Mesenchymal stem cell (in vitro differentiated cells and primary cell): ENCODE results near the gene MCMBP.
A peak's percentile ranks its signal among the peaks of the same experiment; 100 is the strongest.

ENCODE experiments used
- DNase-seq: peaks from one replicate; pipeline ENCODE4 v3.0.0-alpha.2; 2013
- H2AFZ ChIP-seq: one replicate; pipeline ENCODE4 v1.6.1; 2013; ENCODE audit warnings: low read depth, mild to moderate bottlenecking, control low read depth, inconsistent platforms, low read length, moderate library complexity
- H2AK5ac ChIP-seq: 2 replicates; pipeline ENCODE4 v1.6.1; 2013; ENCODE audit warnings: low read length, moderate library complexity, mild to moderate bottlenecking, inconsistent platforms; ENCODE audit not compliant: severe bottlenecking
- H2BK120ac ChIP-seq: one replicate; pipeline ENCODE4 v1.6.1; 2013; ENCODE audit warnings: low read depth, mild to moderate bottlenecking, inconsistent platforms, low read length, moderate library complexity
- H2BK12ac ChIP-seq, 2 experiments: one replicate each; pipeline ENCODE4 v1.6.1; 2013; ENCODE audit warnings: inconsistent platforms in 2 of 2, low read length in 2 of 2, mild to moderate bottlenecking in 2 of 2, moderate library complexity in 2 of 2, control low read depth in 1 of 2
- H2BK15ac ChIP-seq: one replicate; pipeline ENCODE4 v1.6.1; 2013; ENCODE audit warnings: mild to moderate bottlenecking, low read depth, inconsistent platforms; ENCODE audit not compliant: poor library complexity, severe bottlenecking
- H2BK5ac ChIP-seq: 2 replicates; pipeline ENCODE4 v1.6.1; 2013; ENCODE audit warnings: low read depth, mild to moderate bottlenecking, low read length, control low read depth, inconsistent platforms; ENCODE audit not compliant: poor library complexity, severe bottlenecking
- H3K14ac ChIP-seq, 2 experiments: one replicate each; pipeline ENCODE4 v1.6.1; 2013; ENCODE audit warnings: inconsistent platforms in 2 of 2, low read length in 2 of 2, control low read depth in 1 of 2, mild to moderate bottlenecking in 1 of 2, moderate library complexity in 1 of 2
- H3K18ac ChIP-seq, 2 experiments: one replicate each; pipeline ENCODE4 v1.6.1; 2013; ENCODE audit warnings: inconsistent platforms in 2 of 2, low read length in 2 of 2, control low read depth in 1 of 2, low read depth in 1 of 2, mild to moderate bottlenecking in 1 of 2
- H3K23ac ChIP-seq, 2 experiments: one replicate each; pipeline ENCODE4 v1.6.1; 2013; ENCODE audit warnings: inconsistent platforms in 2 of 2, low read length in 2 of 2, mild to moderate bottlenecking in 2 of 2, moderate library complexity in 2 of 2, control low read depth in 1 of 2
- H3K27ac ChIP-seq: 2 replicates; pipeline ENCODE4 v1.5.1; 2013; ENCODE audit warnings: mild to moderate bottlenecking, moderate library complexity, low read length, control low read depth, inconsistent platforms; ENCODE audit not compliant: poor library complexity, severe bottlenecking
- H3K27me3 ChIP-seq, 2 experiments: 2 replicates each; pipeline versions ENCODE4 v1.6.1 to v1.7.0; 2013; ENCODE audit warnings: low read length in 2 of 2, mild to moderate bottlenecking in 2 of 2, moderate library complexity in 2 of 2, control low read depth in 1 of 2, inconsistent platforms in 1 of 2; ENCODE audit not compliant: control insufficient read depth in 1 of 2, insufficient read depth in 1 of 2
- H3K36me3 ChIP-seq, 2 experiments: 2 replicates each; pipeline versions ENCODE4 v1.6.1 to v1.7.0; 2013; ENCODE audit warnings: low read length in 2 of 2, control low read depth in 1 of 2, inconsistent platforms in 1 of 2, low read depth in 1 of 2, mild to moderate bottlenecking in 1 of 2; ENCODE audit not compliant: insufficient read depth in 2 of 2, control insufficient read depth in 1 of 2
- H3K4ac ChIP-seq, 2 experiments: one replicate each; pipeline ENCODE4 v1.6.1; 2013; ENCODE audit warnings: inconsistent platforms in 2 of 2, low read length in 2 of 2, mild to moderate bottlenecking in 2 of 2, moderate library complexity in 2 of 2, control low read depth in 1 of 2, low read depth in 1 of 2
- H3K4me1 ChIP-seq: 2 replicates; pipeline ENCODE4 v1.6.1; 2013; ENCODE audit warnings: low read depth, low read length, control low read depth; ENCODE audit not compliant: control insufficient read depth, insufficient read depth
- H3K4me2 ChIP-seq: 2 replicates; pipeline ENCODE4 v1.6.1; 2013; ENCODE audit warnings: low read length, mild to moderate bottlenecking, inconsistent platforms; ENCODE audit not compliant: poor library complexity, severe bottlenecking
- H3K4me3 ChIP-seq, 2 experiments: 2 replicates each; pipeline versions ENCODE4 v1.5.1 to v1.7.0; 2013; ENCODE audit warnings: low read length in 2 of 2, mild to moderate bottlenecking in 2 of 2, control low read depth in 1 of 2, low read depth in 1 of 2; ENCODE audit not compliant: insufficient read depth in 1 of 2
- H3K79me1 ChIP-seq: replicated peaks from 2 replicates; pipeline ENCODE4 v1.6.1; 2013; ENCODE audit warnings: mild to moderate bottlenecking, control low read depth, low read length, inconsistent platforms; ENCODE audit not compliant: poor library complexity, severe bottlenecking
- H3K9ac ChIP-seq: 2 replicates; pipeline ENCODE4 v1.7.0; 2013; ENCODE audit warnings: mild to moderate bottlenecking, low read length, moderate library complexity
- H3K9me3 ChIP-seq: 2 replicates; pipeline ENCODE4 v1.7.0; 2013; ENCODE audit warnings: mild to moderate bottlenecking, low read length; ENCODE audit not compliant: control insufficient read depth
- H4K8ac ChIP-seq: one replicate; pipeline ENCODE4 v1.6.1; 2013; ENCODE audit warnings: inconsistent platforms, mild to moderate bottlenecking, low read length, moderate library complexity
- H4K91ac ChIP-seq: one replicate; pipeline ENCODE4 v1.6.1; 2013; ENCODE audit warnings: mild to moderate bottlenecking, low read length, inconsistent platforms
- WGBS: methylation state at CpG from one replicate; pipeline ENCODE4 v1.1.7; 2013; ENCODE audit warnings: mixed read lengths; 5-methylcytosine and 5-hydroxymethylcytosine counted together

Gene MCMBP

GRCh38 chr10:119860866-119861607 is 11.6 kb downstream of the MCMBP start:
- H2BK12ac ChIP-seq, result no peak overlapping the region
- no peak overlapping the region for H3K4ac ChIP-seq
- no peak overlapping the region for H3K18ac ChIP-seq
- no peak overlapping the region for H3K4me3 ChIP-seq
- peaks cover 3% of the 10 kb centered on the region for H3K79me1 ChIP-seq
- no peak overlapping the region for H3K4me2 ChIP-seq
- H3K36me3 ChIP-seq, result peaks cover 0 to 26% of the 10 kb centered on the region in 2 experiments
- WGBS, result 50% methylated on average over 2 of the region's 7 CpGs
- no peak overlapping the region for H4K8ac ChIP-seq
- H3K9ac ChIP-seq, result peak overlapping the region; percentile 0
- no peaks in the 10 kb centered on the region for H3K9me3 ChIP-seq
- H2BK15ac ChIP-seq, result no peak overlapping the region
- no peak overlapping the region for H2BK120ac ChIP-seq
- no peak overlapping the region for H3K27ac ChIP-seq
- H2AFZ ChIP-seq, result no peak overlapping the region
- no peak overlapping the region for H2BK5ac ChIP-seq
- no peak overlapping the region for H3K14ac ChIP-seq
- no peak overlapping the region for H4K91ac ChIP-seq
- H3K4me1 ChIP-seq, result peaks cover 1% of the 10 kb centered on the region
- H3K27me3 ChIP-seq, result no peaks in the 10 kb centered on the region
- H2AK5ac ChIP-seq, result no peak overlapping the region
- DNase-seq, result no peak
- H3K23ac ChIP-seq, result no peak overlapping the region

GRCh38 chr10:119859420-119860258 is 13.0 kb downstream of the MCMBP start:
- H3K27me3 ChIP-seq, result no peaks in the 10 kb centered on the region
- H2BK120ac ChIP-seq, result no peak overlapping the region
- H3K23ac ChIP-seq, result no peak overlapping the region
- no peak overlapping the region for H3K27ac ChIP-seq
- no peaks in the 10 kb centered on the region for H3K9me3 ChIP-seq
- no peak overlapping the region for H2BK12ac ChIP-seq
- H3K14ac ChIP-seq, result no peak overlapping the region
- no peak overlapping the region for H3K4me3 ChIP-seq
- H3K79me1 ChIP-seq, result peaks cover 4% of the 10 kb centered on the region
- H3K4me1 ChIP-seq, result peaks cover 1% of the 10 kb centered on the region
- no peak overlapping the region for H3K4ac ChIP-seq
- no peak overlapping the region for H2BK5ac ChIP-seq
- peaks cover 5 to 31% of the 10 kb centered on the region in 2 experiments for H3K36me3 ChIP-seq
- DNase-seq, result peak; percentile 61
- no peak overlapping the region for H2BK15ac ChIP-seq
- no peak overlapping the region for H3K18ac ChIP-seq
- no peak overlapping the region for H2AK5ac ChIP-seq
- no peak overlapping the region for H4K8ac ChIP-seq
- peak overlapping the region; percentile 44 for H3K9ac ChIP-seq
- no peak overlapping the region for H3K4me2 ChIP-seq
- no peak overlapping the region for H4K91ac ChIP-seq
- H2AFZ ChIP-seq, result no peak overlapping the region
- 78% methylated on average over 1 of the region's 1 CpG for WGBS

DNA sequence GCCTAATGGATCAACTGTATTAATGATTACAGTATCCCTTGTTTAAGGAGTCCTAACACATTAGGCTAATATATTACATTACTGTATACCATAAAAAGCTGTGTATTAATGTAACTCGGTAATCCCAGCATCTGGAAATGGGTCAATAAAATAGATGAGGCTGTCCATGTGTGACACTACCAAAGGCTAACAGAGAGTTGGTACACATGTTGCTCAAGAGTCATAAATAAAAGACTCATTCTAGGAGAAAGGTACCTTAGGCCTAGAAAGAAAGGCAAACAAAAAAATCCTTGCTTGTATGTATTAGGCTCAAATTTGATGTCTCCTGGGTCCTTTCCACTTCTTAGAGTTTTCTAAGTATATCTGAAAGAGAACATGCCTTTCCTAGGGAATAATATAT is 14.6 kb downstream of the MCMBP start:
- Histone ChIP-seq H3K4me1 (peaks cover 1% of the 10 kb centered on the region), H2BK15ac (no peak overlapping the region), H4K8ac (no peak overlapping the region), H2AK5ac (no peak overlapping the region), H3K9me3 (no peaks in the 10 kb centered on the region), H2BK12ac (no peak overlapping the region), H3K4me3 (no peak overlapping the region), H3K27me3 (no peaks in the 10 kb centered on the region), H3K23ac (no peak overlapping the region), H3K14ac (no peak overlapping the region), H3K36me3 (peaks cover 12 to 40% of the 10 kb centered on the region in 2 experiments), H4K91ac (no peak overlapping the region), H3K27ac (no peak overlapping the region), H2AFZ (no peak overlapping the region), H3K4ac (no peak overlapping the region), H2BK5ac (no peak overlapping the region), H3K4me2 (no peak overlapping the region), H3K18ac (no peak overlapping the region), H3K79me1 (peaks cover 8% of the 10 kb centered on the region), H3K9ac (peak overlapping the region; percentile 27), H2BK120ac (no peak overlapping the region)
- DNase-seq, result no peak
- 100% methylated on average over 1 of the region's 1 CpG for WGBS

- DNase-seq, result no peak
- Histone ChIP-seq H3K18ac (no peak overlapping the region), H3K14ac (no peak overlapping the region), H2BK120ac (no peak overlapping the region), H2AFZ (no peak overlapping the region), H3K27ac (no peak overlapping the region), H3K4ac (no peak overlapping the region), H3K4me3 (no peak overlapping the region), H3K79me1 (peaks cover 9% of the 10 kb centered on the region), H3K4me2 (no peak overlapping the region), H3K9me3 (no peaks in the 10 kb centered on the region), H3K27me3 (no peaks in the 10 kb centered on the region), H4K91ac (no peak overlapping the region), H3K4me1 (peaks cover 3% of the 10 kb centered on the region), H3K36me3 (peaks cover 16 to 69% of the 10 kb centered on the region in 2 experiments), H4K8ac (no peak overlapping the region), H2BK15ac (no peak overlapping the region), H2BK5ac (no peak overlapping the region), H2BK12ac (no peak overlapping the region), H2AK5ac (no peak overlapping the region), H3K9ac (no peak overlapping the region), H3K23ac (no peak overlapping the region)
- 91% methylated on average over 1 of the region's 1 CpG for WGBS
Observed at GRCh38 chr10:119853574-119853973, 19.1 kb downstream of the MCMBP start.
